OCI-LY7 (cell line): ENCODE results near the gene IFIT1B.
"Not testable (repeated sequence)": the region's sequence is repeated elsewhere in the genome, so short reads cannot be mapped to it uniquely, and the experiment has no call there.

Experiments
- CTCF ChIP-seq: fragments of 200-600 bp; sonication (generic); conservative IDR thresholded peaks from 2 replicates; pipeline ENCODE4 v1.5.1; 2014; ENCODE audit warnings: mild to moderate bottlenecking, antibody characterized with exemption, low read length, moderate library complexity, mixed read lengths
- EZH2phosphoT487 ChIP-seq: fragments of 200-600 bp; sonication (generic); IDR thresholded peaks from 2 replicates; pipeline ENCODE4 v1.6.1; 2018; ENCODE audit warnings: low read depth, borderline replicate concordance, mild to moderate bottlenecking, mixed run types, antibody characterized with exemption, low read length, moderate library complexity, mixed read lengths

GRCh38 chr10:89391226-89391576, 13.3 kb downstream of the IFIT1B start:
- not testable (repeated sequence) for TF ChIP-seq EZH2phosphoT487, CTCF
